Ecto neural progenitor cell (in vitro differentiated cells): ENCODE data around the gene ARRB1.
"Not testable (repeated sequence)": the region's sequence is repeated elsewhere in the genome, so short reads cannot be mapped to it uniquely, and the experiment has no call there.

ENCODE experiments used
- DNase-seq: peaks from one replicate; pipeline ENCODE4 v3.0.0-alpha.2; 2018; ENCODE audit warnings: low spot score

Gene ARRB1

GRCh38 chr11:75342966-75343870 lies 8.2 kb downstream of the ARRB1 start:
- no peak for DNase-seq

- no peak for DNase-seq
Measured at GRCh38 chr11:75342231-75342918, 9.1 kb downstream of the ARRB1 start.

GRCh38 chr11:75341612-75342011 lies 9.8 kb downstream of the ARRB1 start:
- DNase-seq = no peak

GRCh38 chr11:75339685-75340409 lies 11.6 kb downstream of the ARRB1 start:
- no peak for DNase-seq

- DNase-seq = no peak
Measured at GRCh38 chr11:75338516-75339208, 12.8 kb downstream of the ARRB1 start.

- no peak for DNase-seq
Measured at GRCh38 chr11:75337195-75337654, 14.2 kb downstream of the ARRB1 start.

- DNase-seq = no peak
Measured at GRCh38 chr11:75334976-75335375, 16.5 kb downstream of the ARRB1 start.

GRCh38 chr11:75334402-75334891 lies 17.0 kb downstream of the ARRB1 start:
- DNase-seq = no peak

GRCh38 chr11:75333807-75334140 lies 17.7 kb downstream of the ARRB1 start:
- DNase-seq = no peak

GRCh38 chr11:75333022-75333806 lies 18.2 kb downstream of the ARRB1 start:
- no peak for DNase-seq

GRCh38 chr11:75331761-75332160 lies 19.7 kb downstream of the ARRB1 start:
- DNase-seq = not testable (repeated sequence)

GRCh38 chr11:75331304-75331703 lies 20.2 kb downstream of the ARRB1 start:
- not testable (repeated sequence) for DNase-seq

GRCh38 chr11:75330886-75331285 lies 20.6 kb downstream of the ARRB1 start:
- DNase-seq = not testable (repeated sequence)

- DNase-seq = no peak
Measured at GRCh38 chr11:75330291-75330690, 21.2 kb downstream of the ARRB1 start.

GRCh38 chr11:75328426-75329277 lies 22.8 kb downstream of the ARRB1 start:
- DNase-seq = peak; percentile 78

GRCh38 chr11:75326439-75326810 lies 25.0 kb downstream of the ARRB1 start:
- DNase-seq = no peak

GRCh38 chr11:75325713-75326438 lies 25.6 kb downstream of the ARRB1 start:
- no peak for DNase-seq

GRCh38 chr11:75324740-75325139 lies 26.7 kb downstream of the ARRB1 start:
- DNase-seq = no peak

- DNase-seq = no peak
Measured at GRCh38 chr11:75324189-75324588, 27.3 kb downstream of the ARRB1 start.
